ENCODE results near the gene ZFP90.

Gene ZFP90

DNA sequence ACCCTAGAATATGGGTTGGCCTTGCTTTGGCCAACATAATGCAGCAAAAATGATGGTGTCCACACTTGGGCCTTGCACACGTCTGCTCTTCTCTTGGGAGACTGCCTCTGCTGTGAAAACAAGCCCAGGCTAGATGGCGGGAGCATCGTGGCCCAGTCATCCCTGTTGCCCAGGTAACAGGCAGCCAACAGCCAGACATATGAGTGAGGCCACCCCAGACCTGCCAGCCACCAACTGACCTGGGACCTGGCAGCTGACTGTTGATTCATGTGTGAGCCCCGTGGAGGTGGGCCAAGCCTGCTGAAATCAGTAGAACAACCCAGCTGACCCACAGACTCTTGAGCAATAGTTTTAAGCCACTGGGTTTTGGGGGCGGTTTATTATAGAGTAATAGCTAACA, 66.7 kb downstream of the ZFP90 start:
- FAIRE-seq: no peak
- TF ChIP-seq POLR2AphosphoS5 (IDR thresholded peaks at IDR 0.05; ENCODE audit: low read depth, low read length): no peak
- no peak for TF ChIP-seq TAF1 (IDR thresholded peaks at IDR 0.05; ENCODE audit: low read depth, low read length)
- no peak for TF ChIP-seq POU2F2 (IDR thresholded peaks at IDR 0.05; ENCODE audit: low read depth, low read length)
- TF ChIP-seq PAX5 (IDR thresholded peaks at IDR 0.05; ENCODE audit: insufficient read depth, low read length, severe bottlenecking): no peak
- TF ChIP-seq SPI1 (IDR thresholded peaks at IDR 0.05; ENCODE audit: low read depth, low read length): no peak
- no peak for TF ChIP-seq POLR2A (IDR thresholded peaks at IDR 0.05; ENCODE audit: low read depth, low read length)
- DNase-seq (ENCODE audit: insufficient read length, low spot score): no peak

DNA sequence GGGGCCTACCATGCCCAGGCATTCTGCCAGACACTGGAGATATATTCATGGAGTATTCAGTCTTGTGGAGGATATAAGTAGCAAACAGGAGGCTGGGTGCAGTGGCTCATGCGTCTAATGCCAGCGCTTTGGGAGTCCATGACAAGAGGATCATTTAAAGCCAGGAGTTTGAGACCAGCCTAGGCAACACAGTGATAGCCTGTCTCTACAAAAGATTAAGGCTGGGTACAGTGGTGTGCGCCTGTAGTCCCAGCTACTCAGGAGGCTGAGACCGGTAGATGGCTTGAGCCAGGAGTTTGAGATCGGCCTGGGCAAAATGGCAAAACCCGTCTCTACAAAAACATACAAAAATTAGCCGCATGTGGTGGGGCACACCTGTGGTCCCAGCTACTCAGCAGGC, 68.4 kb downstream of the ZFP90 start:
- DNase-seq (ENCODE audit: insufficient read length, low spot score) (no peak), FAIRE-seq (no peak)
- TF ChIP-seq POU2F2 (IDR thresholded peaks at IDR 0.05; ENCODE audit: low read depth, low read length) (no peak), POLR2AphosphoS5 (IDR thresholded peaks at IDR 0.05; ENCODE audit: low read depth, low read length) (no peak), SPI1 (IDR thresholded peaks at IDR 0.05; ENCODE audit: low read depth, low read length) (no peak), POLR2A (IDR thresholded peaks at IDR 0.05; ENCODE audit: low read depth, low read length) (no peak), PAX5 (IDR thresholded peaks at IDR 0.05; ENCODE audit: insufficient read depth, low read length, severe bottlenecking) (no peak), TAF1 (IDR thresholded peaks at IDR 0.05; ENCODE audit: low read depth, low read length) (no peak)

DNA sequence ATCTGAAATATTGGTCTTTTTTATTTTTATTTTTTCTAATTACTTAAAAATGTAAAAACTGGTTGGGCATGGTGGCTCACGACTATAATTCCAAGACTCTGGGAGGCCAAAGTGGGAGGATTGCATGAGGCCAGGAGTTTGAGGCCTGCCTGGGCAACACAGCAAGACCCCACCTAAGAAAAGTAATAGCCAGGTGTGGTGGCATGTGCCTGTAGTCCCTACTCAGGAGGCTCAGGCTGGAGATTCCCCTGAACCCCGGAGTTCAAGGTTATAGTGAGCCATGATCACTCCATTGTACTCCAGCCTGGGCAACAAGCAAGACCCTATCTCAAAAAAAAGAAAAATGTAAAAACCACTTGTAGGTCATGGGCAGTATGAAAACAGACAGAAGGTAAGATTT, 69.2 kb downstream of the ZFP90 start:
- no peak for TF ChIP-seq POLR2AphosphoS5 (IDR thresholded peaks at IDR 0.05; ENCODE audit: low read depth, low read length)
- TF ChIP-seq POLR2A (IDR thresholded peaks at IDR 0.05; ENCODE audit: low read depth, low read length): no peak
- no peak for TF ChIP-seq TAF1 (IDR thresholded peaks at IDR 0.05; ENCODE audit: low read depth, low read length)
- no peak for TF ChIP-seq POU2F2 (IDR thresholded peaks at IDR 0.05; ENCODE audit: low read depth, low read length)
- TF ChIP-seq SPI1 (IDR thresholded peaks at IDR 0.05; ENCODE audit: low read depth, low read length): no peak
- TF ChIP-seq PAX5 (IDR thresholded peaks at IDR 0.05; ENCODE audit: insufficient read depth, low read length, severe bottlenecking): no peak
- FAIRE-seq (no peak), DNase-seq (ENCODE audit: insufficient read length, low spot score) (no peak)

DNA sequence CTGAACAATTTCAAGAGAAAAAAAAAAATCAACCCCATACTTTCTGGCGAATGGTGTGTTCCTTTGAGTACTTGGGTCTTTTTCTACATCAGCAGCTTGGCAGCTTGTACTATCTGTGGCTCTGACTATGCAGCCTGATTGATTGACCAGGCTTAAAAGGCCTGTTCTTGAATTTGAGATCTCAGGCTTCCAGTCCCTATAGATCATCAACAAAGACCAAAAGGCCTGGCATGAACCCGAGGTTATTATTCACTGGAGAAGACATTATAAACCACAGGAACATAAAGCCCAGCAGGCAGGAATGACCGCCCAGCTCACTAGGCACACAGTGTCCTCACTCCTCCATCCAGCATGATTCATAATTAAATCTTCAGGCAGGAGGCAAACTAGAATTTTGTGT, 73.9 kb downstream of the ZFP90 start:
- FAIRE-seq: no peak
- no peak for TF ChIP-seq SPI1 (IDR thresholded peaks at IDR 0.05; ENCODE audit: low read depth, low read length)
- DNase-seq (ENCODE audit: insufficient read length, low spot score): no peak

DNA sequence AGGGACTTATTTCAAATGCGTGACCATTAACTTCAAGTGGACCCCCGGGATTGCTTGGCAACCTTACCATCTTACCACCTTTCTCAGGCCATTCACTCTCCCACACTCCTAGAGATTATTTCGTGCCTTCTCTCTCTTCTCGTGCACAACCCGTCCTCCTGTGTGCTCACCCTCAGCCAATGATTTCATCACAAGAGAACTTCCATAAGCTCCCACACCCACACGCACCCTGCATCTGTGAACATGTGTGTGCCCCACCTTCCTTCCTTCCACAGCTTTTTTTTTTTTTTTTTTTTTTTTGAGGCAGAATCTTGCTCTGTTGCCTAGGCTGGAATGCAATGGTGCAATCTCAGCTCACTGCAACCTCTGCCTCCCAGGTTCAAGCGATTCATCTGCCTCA, 78.6 kb downstream of the ZFP90 start:
- no peak for TF ChIP-seq POLR2AphosphoS5 (IDR thresholded peaks at IDR 0.05; ENCODE audit: low read depth, low read length)
- TF ChIP-seq POLR2A (IDR thresholded peaks at IDR 0.05; ENCODE audit: low read depth, low read length): no peak
- no peak for TF ChIP-seq TAF1 (IDR thresholded peaks at IDR 0.05; ENCODE audit: low read depth, low read length)
- no peak for TF ChIP-seq PAX5 (IDR thresholded peaks at IDR 0.05; ENCODE audit: insufficient read depth, low read length, severe bottlenecking)
- no peak for TF ChIP-seq SPI1 (IDR thresholded peaks at IDR 0.05; ENCODE audit: low read depth, low read length)
- no peak for TF ChIP-seq POU2F2 (IDR thresholded peaks at IDR 0.05; ENCODE audit: low read depth, low read length)
- no peak for FAIRE-seq
- DNase-seq (ENCODE audit: insufficient read length, low spot score): no peak

Measured in GM12891 (cell line).